ENCODE results near the gene TOMM40.

TOMM40 gene

DNA sequence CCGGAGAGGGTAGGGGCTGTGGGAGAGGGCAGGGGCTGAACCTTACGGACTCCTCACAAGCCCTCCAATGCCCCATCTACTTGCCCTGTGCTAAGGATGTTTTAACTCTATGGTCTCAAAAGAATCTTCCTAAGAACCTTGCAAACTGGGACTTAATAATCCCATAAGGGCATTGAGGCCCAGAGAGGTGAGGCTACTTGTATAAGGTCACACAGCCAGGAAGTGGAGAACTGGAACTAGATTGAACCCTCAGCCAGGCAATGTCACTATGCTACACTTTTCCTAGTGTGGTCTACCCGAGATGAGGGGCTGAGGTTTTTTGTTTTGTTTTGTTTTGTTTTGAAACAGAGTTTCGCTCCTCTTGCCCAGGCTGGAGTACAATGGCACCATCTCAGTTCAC lies 40.5 kb downstream of the TOMM40 start:
- DNase-seq = no peak

GRCh38 chr19:44939668-44940067 lies 48.6 kb downstream of the TOMM40 start:
- DNase-seq = no peak

GRCh38 chr19:44942067-44942571 lies 51.1 kb downstream of the TOMM40 start, which contains the start of gene APOC4:
APOC4 (plus strand) TSS chr19:44942237; CDS start chr19:44942278, 41 bp downstream.
- no peak for DNase-seq

GRCh38 chr19:44943801-44944249 lies 52.8 kb downstream of the TOMM40 start:
- DNase-seq = no peak

- DNase-seq = no peak
These were observed 56.1 kb downstream of the TOMM40 start for GRCh38 chr19:44947041-44947581.

- no peak for DNase-seq
These were observed 57.2 kb downstream of the TOMM40 start for GRCh38 chr19:44948237-44948636.

DNA sequence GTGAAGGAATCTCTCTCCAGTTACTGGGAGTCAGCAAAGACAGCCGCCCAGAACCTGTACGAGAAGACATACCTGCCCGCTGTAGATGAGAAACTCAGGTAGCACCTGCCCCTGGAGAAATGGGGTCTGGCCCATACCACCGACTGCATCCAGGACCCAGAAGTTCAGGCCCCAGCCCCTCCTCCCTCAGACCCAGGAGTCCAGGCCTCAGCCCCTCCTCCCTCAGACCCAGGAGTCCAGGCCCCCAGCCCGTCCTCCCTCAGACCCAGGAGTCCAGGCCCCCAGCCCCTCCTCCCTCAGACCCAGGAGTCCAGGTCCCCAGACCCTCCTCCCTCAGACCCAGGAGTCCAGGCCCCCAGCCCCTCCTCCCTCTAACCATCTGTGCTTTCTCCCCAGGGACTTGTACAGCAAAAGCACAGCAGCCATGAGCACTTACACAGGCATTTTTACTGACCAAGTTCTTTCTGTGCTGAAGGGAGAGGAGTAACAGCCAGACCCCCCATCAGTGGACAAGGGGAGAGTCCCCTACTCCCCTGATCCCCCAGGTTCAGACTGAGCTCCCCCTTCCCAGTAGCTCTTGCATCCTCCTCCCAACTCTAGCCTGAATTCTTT lies 57.8 kb downstream of the TOMM40 start:
- DNase-seq = no peak

GRCh38 chr19:44949550-44949949 lies 58.5 kb downstream of the TOMM40 start:
- DNase-seq = no peak

DNA sequence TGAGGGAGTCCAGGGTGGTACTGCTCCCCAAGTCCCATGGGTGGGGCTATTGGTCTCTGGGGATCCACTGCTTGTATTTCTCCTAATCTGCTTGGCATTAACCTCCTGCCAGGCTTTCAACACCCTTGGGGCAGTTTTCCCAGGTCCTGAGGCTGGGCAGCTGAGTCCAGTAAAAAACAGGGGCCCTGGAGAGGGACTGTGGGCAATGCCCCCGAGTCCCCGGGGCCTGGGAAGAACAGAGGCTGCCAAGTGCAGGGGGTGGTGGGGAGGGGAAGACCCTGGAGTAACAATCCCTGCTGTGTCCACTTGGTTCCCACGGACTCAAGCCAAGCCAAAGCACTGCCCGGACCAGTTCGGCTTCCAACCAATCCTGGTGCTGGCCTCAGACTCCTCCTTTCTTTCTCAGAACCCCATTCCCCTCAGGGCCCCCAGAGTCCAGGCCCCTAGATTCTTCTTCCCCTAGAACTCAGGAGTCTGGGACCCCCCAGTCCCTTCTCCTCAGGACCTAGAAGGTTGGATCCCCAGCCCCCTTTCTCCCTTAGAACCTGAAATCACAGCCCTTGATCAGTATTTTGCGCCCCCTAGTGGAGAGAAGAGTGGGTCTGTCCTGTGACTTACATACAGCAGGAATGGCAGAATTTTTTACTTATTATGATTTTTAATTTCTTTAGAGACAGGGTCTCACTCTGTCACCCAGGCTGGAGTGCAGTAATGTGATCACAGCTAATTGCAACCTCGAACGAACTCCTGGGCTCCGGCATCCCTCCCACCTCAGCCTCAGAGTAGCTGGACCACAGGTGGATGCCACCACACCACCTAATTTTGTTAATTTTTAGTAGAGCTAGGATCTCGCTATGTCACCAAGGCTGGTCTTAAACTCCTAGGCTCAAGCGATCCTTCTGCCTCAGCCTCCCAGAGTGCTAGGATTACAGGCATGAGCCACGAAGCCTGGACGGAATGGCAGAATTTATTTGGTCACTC lies 60.4 kb downstream of the TOMM40 start:
- DNase-seq = peak; percentile 57
